Neuron (in vitro differentiated cells): ENCODE data around the gene PCK1.

ENCODE experiments used
- H2AFZ ChIP-seq: one replicate; pipeline ENCODE4 v1.6.1; 2013; ENCODE audit warnings: low read depth, mild to moderate bottlenecking, inconsistent platforms, low read length, moderate library complexity
- H3K27me3 ChIP-seq: one replicate; pipeline ENCODE4 v1.6.1; 2013; ENCODE audit warnings: low read length; ENCODE audit not compliant: insufficient read depth
- H3K36me3 ChIP-seq: one replicate; pipeline ENCODE4 v1.6.1; 2013; ENCODE audit warnings: low read length; ENCODE audit not compliant: insufficient read depth
- H3K4me1 ChIP-seq: one replicate; pipeline ENCODE4 v1.6.1; 2013; ENCODE audit warnings: low read length; ENCODE audit not compliant: insufficient read depth
- H3K4me3 ChIP-seq: 2 replicates; pipeline ENCODE4 v1.5.1; 2013; ENCODE audit warnings: mild to moderate bottlenecking, low read length, moderate library complexity
- H3K9me3 ChIP-seq: one replicate; pipeline ENCODE4 v1.6.1; 2013; ENCODE audit warnings: low read length

Gene PCK1

GRCh38 chr20:57610261-57610952, 49.5 kb downstream of the PCK1 start:
- Histone ChIP-seq H3K4me3 (no peak overlapping the region), H3K4me1 (no peaks in the 10 kb centered on the region), H2AFZ (no peak overlapping the region), H3K27me3 (no peaks in the 10 kb centered on the region), H3K9me3 (no peaks in the 10 kb centered on the region), H3K36me3 (no peaks in the 10 kb centered on the region)

- Histone ChIP-seq H3K27me3 (peaks cover 8% of the 10 kb centered on the region), H2AFZ (no peak overlapping the region), H3K4me1 (no peaks in the 10 kb centered on the region), H3K9me3 (no peaks in the 10 kb centered on the region), H3K36me3 (no peaks in the 10 kb centered on the region), H3K4me3 (no peak overlapping the region)
Measured at GRCh38 chr20:57611586-57612311, 50.8 kb downstream of the PCK1 start.

DNA sequence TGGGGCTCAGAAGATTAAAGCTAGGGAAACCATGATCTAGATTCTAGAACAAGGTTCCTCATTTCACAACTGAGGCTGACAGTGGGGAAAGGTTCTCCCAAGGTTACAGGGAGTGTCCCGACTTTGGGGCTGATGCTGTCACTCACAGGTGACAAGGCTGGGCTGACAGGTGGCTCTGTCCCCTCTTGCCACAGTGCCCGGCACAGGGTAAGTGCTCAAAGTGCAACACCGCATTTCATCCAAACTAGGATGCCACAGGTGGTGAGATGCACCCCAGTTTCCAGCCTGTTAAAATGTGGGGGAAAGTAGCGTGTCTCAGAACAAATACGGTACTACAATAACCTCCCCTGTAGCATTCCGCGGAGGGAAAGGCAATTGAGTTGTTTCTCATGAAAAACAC, 51.5 kb downstream of the PCK1 start:
- Histone ChIP-seq H2AFZ (no peak overlapping the region), H3K4me3 (no peak overlapping the region), H3K36me3 (no peaks in the 10 kb centered on the region), H3K9me3 (no peaks in the 10 kb centered on the region), H3K27me3 (peaks cover 8% of the 10 kb centered on the region), H3K4me1 (no peaks in the 10 kb centered on the region)

- no peak overlapping the region for H2AFZ ChIP-seq
- H3K4me1 ChIP-seq: no peaks in the 10 kb centered on the region
- no peaks in the 10 kb centered on the region for H3K9me3 ChIP-seq
- H3K4me3 ChIP-seq: no peak overlapping the region
- H3K36me3 ChIP-seq: no peaks in the 10 kb centered on the region
- peaks cover 8% of the 10 kb centered on the region for H3K27me3 ChIP-seq
Measured at GRCh38 chr20:57612916-57613315, 52.0 kb downstream of the PCK1 start.

GRCh38 chr20:57613481-57613921, 52.6 kb downstream of the PCK1 start:
- Histone ChIP-seq H3K4me3 (no peak overlapping the region), H3K4me1 (no peaks in the 10 kb centered on the region), H3K9me3 (no peaks in the 10 kb centered on the region), H3K36me3 (no peaks in the 10 kb centered on the region), H2AFZ (no peak overlapping the region), H3K27me3 (peaks cover 13% of the 10 kb centered on the region)

- Histone ChIP-seq H3K36me3 (no peaks in the 10 kb centered on the region), H3K4me1 (no peaks in the 10 kb centered on the region), H3K9me3 (no peaks in the 10 kb centered on the region), H2AFZ (no peak overlapping the region), H3K4me3 (no peak overlapping the region), H3K27me3 (peaks cover 17% of the 10 kb centered on the region)
Measured at GRCh38 chr20:57614490-57615444, 53.9 kb downstream of the PCK1 start.

- H3K4me3 ChIP-seq: no peak overlapping the region
- no peaks in the 10 kb centered on the region for H3K9me3 ChIP-seq
- H3K36me3 ChIP-seq: no peaks in the 10 kb centered on the region
- no peak overlapping the region for H2AFZ ChIP-seq
- H3K4me1 ChIP-seq: no peaks in the 10 kb centered on the region
- peaks cover 17% of the 10 kb centered on the region for H3K27me3 ChIP-seq
Measured at GRCh38 chr20:57615445-57615811, 54.5 kb downstream of the PCK1 start.

GRCh38 chr20:57616143-57616951, 55.4 kb downstream of the PCK1 start:
- peaks cover 17% of the 10 kb centered on the region for H3K27me3 ChIP-seq
- H3K4me3 ChIP-seq: no peak overlapping the region
- no peaks in the 10 kb centered on the region for H3K36me3 ChIP-seq
- no peaks in the 10 kb centered on the region for H3K4me1 ChIP-seq
- H2AFZ ChIP-seq: no peak overlapping the region
- H3K9me3 ChIP-seq: no peaks in the 10 kb centered on the region

DNA sequence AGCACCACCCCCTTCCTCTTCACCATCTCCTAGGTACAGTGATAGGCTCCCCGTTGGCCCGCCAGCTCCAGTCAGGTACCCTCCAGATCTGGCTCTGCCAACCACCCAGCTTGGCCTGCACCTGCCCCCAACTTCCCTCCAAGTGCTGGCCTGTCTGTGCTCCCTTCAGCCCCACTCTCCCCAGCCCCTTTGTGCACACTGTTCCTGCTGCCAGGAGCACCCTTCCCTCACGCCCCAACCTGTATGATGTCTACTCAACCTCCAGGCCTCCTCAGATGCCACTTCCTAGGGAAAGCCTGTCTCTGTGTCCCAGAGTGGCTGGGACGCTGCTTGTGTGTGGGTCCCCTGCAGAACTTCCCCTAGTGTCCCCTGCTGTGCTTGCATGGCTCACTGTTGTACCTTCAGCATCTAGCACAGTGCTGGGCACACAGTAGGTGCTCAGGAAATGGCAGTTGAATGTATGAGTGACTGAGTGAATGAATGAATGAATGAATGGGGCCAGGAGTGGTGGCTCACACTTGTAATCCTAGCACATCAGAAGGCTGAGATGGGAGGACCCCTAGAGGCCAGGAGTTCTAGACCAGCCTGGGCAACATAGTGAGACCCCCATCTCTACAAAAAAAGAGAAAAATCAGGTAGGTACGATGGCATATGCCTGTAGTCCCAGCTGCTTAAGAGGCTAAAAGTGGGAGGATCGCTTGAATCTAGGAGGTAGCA, 56.3 kb downstream of the PCK1 start:
- Histone ChIP-seq H3K36me3 (no peaks in the 10 kb centered on the region), H3K27me3 (peaks cover 17% of the 10 kb centered on the region), H3K4me3 (no peak overlapping the region), H3K9me3 (no peaks in the 10 kb centered on the region), H2AFZ (no peak overlapping the region), H3K4me1 (no peaks in the 10 kb centered on the region)
